HG03520 (cell line): ENCODE measurements around the gene ZC3H8.
A peak's percentile ranks its signal among the peaks of the same experiment; 100 is the strongest.
"Not testable (repeated sequence)": the region's sequence is repeated elsewhere in the genome, so short reads cannot be mapped to it uniquely, and the experiment has no call there.

Source experiments
- ATAC-seq: cut with Tn5 transposase; IDR thresholded peaks from one replicate; pipeline ENCODE4 v1.9.1; 2021; ENCODE audit warnings: mild to moderate bottlenecking, moderate library complexity; ENCODE audit not compliant: unreplicated experiment

Gene ZC3H8

DNA sequence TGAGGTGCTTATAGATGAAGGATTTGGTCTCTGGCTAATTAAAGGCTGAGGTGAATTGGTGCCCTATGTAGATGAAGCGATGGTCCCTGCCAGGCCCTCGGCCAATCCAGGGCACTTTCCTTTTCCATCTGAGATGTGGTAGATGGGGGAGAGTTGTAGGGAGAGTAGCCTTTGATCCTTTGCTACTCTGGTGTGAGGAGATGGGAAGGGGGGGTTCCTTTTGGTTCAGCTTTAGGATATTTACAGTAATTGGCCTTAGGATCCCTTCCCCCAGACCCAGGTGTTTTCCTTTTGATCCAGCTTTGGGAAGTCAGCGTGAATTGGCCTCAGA lies 5.4 kb upstream of the ZC3H8 start:
- no peak for ATAC-seq

DNA sequence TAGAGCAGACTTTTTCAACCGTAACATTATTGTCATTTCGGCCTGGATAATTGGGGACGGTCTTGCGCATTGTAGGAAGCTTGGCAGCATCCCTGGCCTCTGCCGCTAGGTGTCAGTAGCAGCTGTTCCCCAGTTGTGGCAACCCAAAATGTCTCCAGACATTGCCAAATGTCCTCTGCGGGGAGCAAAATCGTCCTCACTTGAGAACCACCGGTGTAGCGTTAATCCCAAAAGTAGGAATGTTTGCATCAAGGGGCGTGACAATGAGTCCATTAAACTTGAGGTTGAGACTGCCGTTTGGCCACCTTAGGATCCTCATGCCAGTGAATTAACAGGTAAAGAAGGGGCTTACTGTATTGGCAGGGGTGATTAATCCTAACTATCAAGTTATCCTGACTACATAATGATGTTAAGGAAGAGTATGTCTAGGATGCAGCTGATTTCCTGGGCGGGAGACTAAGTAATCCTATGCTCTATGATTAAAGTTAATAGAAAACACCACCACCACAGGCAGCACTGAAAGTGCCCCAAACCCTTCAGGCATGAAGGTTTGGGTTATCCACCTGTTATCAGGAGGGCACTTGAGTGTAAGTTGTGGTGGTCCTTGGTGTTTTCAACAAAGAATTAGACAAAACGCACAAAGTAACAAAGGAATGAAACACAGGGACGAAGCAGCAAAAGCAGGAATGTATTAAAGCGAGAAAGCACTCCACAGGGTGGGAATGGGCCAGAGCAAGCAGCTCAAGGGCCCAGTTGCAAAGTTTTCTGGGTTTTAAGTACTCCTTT lies 4.9 kb upstream of the ZC3H8 start:
- ATAC-seq: peak; percentile 41

DNA sequence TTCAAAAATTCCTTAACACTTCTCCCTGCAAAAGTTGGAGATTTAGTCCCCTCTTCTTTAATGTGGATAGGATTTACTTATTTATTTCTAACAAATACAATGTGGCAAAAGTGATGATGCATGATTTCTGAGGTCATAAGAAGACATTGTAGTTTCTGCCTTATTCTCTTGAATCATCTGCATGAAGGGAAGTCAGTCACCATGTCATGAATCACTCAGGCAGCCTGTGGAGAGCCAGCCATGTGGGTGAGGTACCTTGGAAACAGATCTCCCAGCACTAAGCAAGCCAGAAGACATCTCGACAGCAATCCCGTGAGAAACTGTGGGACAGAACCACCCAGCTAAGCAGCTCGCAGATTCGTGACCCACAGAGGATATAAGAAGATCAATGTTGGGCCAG lies 2.7 kb upstream of the ZC3H8 start:
- no peak for ATAC-seq

DNA sequence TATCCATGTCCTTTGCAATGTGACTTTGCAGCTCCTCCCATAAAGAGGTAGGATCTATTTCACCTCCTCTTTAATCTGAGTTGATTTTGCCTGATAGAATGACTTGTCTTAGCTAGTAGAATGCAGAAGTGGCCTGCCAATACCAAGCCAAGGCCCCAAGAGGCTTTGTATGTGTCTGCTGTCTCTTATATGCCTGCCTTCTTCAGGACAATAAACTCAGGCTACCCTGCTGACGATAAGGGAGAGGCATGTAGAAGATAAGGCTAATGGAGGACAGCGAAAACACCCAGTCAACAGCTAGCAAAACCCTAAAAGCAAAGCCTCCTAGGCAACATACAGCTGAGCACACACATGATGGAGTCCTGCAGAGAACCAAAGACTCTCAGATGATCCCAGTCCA lies 1.8 kb upstream of the ZC3H8 start:
- ATAC-seq: no peak

DNA sequence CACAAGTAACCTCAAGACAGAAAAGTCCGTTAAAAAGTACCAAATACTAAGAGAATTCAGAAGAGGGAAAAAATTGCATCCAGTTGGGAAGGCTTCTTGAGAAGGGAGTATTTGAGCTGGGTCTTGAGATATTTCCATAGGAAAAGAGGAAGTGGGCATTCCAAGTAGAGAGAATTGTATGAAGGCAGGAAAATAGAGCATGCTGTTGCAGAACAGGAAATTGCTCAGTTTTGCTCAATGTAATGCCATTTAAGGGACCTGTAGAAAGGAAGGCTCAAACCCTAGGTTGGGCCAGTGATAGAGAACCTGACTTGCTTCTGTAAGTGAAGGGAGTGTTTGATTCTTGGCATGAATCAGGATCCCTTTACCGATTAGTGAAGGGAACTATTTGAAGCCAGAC lies 1.0 kb upstream of the ZC3H8 start:
- no peak for ATAC-seq

DNA sequence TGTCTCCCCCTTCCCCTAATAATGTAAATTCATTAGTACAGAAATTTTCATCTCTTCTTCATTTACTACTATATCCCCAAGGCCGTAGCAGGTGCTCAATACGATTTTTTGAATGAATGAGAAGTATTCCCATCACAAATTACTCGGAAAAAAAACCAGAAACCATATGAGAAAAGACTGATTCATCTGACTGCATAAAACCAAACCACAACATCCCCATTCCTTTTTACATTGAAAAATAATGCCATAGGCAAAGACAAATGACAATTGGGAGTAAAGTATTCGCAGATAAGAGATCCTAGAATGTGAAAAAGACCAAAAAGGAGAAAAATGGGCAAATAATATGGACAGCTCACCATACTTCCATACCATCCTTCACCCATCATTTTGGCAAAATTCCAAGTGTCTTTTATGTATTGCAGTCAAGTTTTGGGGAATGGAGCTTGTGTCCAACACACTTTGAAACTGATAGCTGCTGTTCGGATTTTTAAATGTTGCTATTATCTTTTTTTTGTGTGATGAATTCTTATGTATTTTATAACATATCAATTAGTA lies 1.5 kb downstream of the ZC3H8 start:
- no peak for ATAC-seq

DNA sequence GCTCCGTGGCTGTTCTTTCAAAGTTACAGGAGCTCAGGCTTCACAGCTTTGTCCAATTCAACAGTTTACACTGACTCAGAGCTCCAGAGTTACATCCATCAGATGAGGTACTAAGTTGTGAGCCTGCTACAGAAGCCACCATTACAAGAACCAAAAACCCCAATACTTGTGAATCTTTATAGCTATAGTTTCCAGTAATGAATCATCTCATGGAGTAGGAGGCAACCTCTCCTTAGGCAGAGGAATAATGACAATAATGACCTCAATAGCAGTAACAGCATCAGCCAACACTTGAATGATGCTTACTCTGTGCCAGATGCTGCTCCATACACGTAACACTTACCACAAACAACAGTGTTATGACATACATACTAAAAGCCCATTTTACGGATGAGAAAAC lies 3.6 kb downstream of the ZC3H8 start:
- ATAC-seq: no peak

DNA sequence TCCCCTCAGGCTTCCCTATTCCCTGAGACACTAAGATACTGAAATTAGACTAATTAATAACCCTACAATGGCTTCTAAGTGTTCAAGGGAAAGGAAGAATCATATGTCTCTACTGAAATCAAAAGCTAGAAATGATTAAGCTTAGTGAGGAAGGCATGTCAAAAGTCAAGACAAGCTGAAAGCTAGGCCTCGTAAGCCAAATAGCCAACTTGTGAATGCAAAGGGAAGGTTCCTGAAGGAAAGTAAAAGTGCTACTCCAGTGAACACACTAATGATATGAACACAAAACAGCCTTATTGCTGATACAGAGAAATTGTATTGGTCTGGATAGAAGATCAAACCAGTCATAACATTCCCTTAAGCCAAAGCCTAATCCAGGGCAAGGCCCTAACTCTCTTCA lies 10.0 kb downstream of the ZC3H8 start:
- ATAC-seq: no peak

DNA sequence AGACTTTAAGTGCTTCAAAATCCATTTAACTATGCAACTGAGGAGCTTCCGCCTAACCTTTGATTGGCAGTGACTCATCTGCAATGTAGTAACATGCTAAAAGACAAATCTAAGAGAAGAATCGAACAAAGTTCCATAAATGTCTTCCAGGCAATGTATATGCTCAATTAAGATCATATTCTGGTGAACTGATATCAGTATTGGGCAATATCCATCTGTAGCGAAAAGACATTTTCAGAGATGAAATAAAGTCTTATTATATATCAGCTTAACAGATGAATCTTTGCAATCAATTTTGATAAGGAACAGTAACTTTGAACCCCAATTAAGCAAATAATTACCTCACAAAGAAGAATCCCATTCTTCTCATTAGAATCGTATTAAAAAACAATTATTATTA lies 11.6 kb downstream of the ZC3H8 start:
- ATAC-seq: no peak

DNA sequence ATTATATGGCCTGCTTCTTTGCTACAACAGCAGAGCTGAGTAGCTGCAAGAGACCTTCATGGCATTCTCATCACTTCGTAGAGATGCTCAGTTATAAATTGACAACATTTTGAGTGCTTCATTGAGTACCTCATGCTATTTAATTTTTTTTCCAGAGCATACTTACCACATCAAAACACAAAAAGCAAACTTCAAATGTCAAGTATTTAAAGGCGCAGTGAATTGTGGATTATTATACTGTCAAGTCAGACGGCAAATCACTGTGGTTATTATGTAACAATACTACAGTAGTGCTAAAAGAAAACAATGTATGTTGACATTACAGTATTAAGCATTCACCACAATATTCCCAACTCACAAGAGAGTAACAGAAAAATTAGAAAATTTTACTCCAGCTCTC lies 12.5 kb downstream of the ZC3H8 start:
- ATAC-seq: no peak

DNA sequence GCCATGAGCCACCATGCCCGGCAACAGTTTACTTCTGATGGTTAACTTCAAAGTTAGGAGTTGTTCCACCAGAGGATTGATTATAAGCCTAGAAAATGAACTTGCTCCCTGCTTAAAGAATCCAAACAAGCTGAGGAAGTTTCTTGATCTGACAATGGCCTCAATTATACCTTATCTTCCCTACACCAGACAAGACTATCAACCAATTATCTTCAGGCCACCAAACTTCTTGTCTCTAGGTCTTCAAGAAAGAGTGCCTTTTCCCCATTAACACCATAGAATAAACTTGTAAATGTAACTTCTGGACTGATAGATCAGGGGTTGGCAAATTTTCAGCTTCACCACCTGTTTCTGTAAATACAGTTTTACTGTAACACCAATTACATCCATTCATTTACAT lies 15.0 kb downstream of the ZC3H8 start:
- ATAC-seq: no peak

DNA sequence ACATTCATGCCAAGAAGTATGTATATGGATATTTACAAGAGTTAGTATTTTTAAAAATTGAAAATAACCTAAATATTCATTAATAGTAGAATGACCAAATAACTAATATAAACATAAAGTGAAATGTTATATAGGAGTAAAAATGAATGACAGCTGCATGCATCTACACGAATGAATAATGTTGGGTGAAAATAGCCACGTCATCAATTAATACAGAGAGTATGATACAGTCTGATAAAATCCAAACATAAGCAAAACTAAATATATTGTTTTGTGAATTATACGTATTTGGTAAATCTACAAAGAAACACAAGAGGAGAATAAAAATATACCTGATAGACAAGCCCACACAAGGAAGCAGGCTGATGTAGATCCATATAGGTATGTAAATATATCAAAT lies 24.5 kb downstream of the ZC3H8 start:
- ATAC-seq: no peak

DNA sequence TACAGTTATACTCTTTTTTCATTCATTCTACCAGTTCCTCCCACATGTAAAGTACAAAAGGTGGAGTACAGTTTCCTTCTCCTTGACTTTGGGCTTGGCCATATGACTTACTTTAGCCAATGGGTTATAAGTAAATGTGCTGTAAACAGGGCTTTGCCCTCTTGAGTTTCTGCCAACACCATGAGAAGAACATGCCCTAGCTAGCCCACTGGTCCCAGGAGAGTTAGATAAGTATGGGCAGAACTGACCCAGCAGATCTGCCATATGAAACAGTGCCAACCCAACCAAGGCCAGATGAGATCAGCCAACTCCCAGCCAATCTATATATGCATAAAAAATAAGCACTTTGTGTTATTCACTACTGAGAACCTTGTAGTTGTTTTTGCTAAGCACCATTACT lies 25.5 kb downstream of the ZC3H8 start:
- no peak for ATAC-seq

DNA sequence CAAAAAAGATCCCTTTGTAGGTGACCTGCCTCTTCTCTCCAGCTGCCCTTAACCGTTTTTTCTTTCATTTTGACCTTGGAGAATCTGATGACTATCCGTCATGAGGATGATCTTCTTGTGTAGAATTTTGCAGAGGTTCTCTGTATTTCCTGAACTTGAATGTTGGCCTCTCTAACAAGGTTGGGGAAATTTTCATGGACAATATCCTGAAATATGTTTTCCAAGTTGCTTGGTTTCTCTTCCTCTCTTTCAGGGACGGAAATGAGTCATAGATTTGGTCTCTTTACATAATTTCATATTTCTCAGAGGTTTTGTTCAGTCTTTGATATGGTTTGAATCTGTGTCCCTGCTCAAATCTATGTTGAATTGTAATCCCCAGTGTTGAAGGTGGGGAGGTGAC lies 34.0 kb downstream of the ZC3H8 start:
- no peak for ATAC-seq

DNA sequence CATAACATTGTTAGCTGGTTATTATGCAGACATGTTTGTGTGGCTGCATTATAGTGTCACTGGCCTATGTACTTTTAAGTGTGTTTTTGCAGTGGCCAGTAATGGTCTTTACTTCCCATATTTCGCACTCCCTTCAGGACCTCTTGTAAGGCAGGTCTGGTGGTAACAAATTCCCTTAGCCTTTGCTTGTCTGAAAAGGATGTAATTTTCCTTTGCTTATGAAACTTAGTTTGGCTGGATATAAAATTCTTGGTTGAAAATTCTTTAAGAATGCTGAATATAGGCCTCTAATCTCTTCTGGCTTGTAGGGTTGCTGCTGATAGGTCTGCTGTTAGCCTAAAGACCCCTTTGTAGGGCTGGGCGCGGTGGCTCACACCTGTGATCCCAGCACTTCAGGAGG lies 34.7 kb downstream of the ZC3H8 start:
- ATAC-seq: no peak

DNA sequence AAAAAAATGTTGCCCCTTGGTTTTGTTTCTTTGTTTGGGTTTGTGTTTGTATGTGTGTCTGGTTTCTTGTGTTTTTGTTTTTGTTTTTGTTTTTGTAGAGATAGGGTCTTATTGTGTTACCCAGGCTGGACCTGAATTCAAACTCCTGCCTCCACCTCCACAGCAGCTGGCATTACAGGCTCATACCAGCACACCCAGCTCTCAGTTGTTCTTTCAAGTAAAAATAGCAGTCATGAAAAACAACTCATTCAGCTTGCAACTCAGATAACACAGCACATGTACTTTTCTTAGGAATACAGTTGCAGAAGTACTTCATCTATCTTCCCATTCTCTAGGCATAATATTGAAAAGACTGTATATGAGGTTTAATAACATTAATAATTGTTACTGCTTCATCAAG lies 37.0 kb downstream of the ZC3H8 start:
- no peak for ATAC-seq

DNA sequence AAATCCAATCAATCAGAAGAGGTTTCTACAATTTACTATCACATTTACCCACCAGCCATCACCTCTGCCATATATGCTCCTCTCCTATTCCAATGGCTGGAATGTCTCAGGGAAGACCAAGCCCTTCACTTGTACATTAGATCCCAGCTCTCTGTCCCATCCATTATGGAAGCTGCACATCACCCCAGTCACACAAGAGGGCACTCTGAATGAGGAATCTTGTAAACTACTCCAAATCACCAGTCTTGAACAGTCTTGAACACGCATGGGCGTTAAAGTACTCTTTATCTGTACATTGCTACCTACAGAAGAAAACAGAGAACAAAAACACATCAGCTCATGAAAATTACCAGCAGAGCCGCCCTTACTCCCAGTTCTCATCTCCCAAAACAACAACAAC lies 38.7 kb downstream of the ZC3H8 start:
- no peak for ATAC-seq

DNA sequence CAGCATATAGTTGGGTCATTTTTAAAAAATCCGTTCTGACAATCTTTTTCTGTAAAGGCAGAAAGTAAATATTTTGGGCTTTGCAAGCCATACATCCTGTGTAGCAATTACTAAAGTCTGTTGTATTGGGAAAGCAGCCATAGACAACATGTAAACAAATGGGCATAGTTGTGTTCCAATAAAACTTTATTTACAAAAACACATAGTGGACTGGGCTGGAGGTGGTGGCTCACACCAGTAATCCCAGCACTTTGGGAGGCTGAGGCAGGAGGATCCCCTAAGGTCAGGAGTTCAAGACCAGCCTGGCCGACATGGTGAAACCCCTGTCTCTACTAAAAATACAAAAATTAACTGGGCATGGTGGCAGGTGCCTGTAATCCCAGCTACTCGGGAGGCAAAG lies 46.9 kb downstream of the ZC3H8 start:
- not testable (repeated sequence) for ATAC-seq

DNA sequence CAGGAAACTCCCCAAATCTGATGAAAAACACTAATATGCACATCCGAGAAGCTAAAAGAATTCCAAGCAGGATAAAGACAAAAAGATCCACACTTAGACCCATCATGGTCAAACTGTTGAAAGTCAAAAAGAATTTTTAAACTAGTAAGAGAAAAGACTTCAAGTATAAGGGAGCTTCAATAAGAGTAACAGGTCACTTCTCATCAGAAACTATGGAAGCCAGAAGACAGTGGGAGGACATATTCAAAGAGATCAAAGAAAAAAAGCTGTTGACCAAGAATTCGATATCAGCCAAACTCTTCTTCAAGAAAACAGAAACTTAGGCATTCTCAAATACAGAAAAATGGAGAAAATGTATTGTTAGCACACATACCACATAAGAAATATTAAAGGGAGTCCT lies 50.4 kb downstream of the ZC3H8 start:
- no peak for ATAC-seq

DNA sequence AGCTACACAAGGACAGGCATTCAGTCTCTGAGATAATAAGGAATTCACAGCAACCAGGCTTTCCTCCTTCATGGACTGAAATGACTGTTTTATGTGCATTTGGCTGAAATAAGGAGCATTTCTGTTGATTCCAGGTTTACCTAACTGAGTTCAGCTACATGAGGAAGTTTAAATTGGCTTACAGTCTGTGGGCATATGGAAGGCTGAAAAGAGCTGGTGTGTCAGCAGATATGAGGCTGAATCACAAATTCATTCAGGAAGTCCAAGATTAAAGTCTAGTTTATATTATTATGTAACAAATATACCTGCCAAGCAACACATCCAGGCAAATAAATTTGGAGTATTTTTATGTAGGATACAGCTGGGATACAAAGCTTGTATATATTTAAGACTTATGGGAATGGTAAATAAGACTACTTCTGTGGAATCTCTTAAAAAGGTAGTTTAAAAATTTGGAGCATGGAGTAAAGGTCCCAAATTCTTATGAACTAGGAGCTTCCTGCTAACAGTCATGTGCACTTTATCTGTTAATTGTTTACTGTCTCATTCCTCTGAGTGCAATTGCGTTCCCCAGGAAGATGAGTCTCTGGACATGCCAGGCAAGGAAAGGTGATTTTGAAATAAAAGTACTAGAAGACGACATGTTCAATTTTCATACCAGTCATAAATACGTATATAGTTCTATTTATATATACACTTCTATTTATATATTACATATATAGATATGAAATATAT lies 53.0 kb downstream of the ZC3H8 start:
- ATAC-seq: no peak

DNA sequence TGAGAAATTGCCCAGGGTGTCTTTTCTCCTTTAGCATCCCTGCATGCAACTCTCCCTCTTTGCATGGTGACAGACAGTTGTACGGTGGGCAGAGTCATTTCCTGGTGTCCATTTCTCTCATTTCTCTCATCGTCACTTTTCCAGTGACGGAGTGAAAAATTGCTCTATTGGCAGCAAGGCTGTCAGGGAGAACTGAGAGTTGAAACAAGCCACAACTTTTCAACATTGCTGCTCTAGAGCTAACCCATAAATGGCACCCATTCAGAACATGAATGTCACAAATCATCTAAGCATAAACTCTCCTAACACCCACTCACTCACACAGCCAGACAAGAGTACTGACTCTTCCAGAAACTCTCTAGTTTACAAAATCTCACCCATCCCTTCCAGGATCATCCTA lies 55.7 kb downstream of the ZC3H8 start:
- no peak for ATAC-seq

DNA sequence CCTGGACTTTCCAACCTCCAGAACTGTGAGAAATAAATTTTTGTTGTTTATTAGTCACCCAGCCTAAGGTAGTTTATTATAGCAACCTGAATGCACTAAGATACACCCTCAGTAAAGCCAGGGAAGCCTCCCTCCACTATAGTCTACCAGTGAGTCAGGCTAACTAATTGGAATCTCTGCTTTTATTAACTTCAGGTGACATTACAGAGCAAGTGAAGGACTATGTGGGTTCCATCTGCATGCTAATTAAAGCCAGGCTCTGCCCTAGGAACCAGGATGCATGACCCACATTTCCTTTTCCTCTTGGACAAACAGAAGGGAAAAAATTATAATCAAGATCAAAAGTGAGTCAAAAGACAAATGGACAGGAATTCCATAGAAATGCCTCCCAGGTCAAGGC lies 56.1 kb downstream of the ZC3H8 start:
- no peak for ATAC-seq

DNA sequence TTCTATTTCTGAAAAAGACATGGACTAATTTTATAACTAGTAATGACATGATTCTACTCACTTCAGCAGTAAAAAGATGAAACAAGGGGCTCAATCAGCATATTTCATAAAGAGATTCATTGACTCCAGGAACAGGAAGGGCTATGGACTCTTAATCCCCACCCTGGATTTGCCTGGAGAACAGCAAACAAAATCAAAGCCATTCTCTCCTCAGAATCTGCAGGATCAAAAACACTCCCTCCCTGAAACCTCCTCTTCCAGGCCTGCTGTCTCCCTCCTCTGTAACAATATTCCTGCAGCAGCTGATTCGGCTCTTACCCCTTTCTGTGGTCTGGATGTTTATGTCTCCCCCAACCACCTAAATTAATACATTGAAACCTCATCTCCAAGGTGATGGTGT lies 57.0 kb downstream of the ZC3H8 start:
- ATAC-seq: no peak
